HepG2 (cell line): ENCODE measurements around the gene ENTREP3. TPM values are rescaled to one million over a fixed set of nuclear protein-coding genes. Genes with fewer than 3 reads are reported as not detected.

Source experiments
- ASH2L ChIP-seq: fragments of 300-600, 200-600 bp; sonication (generic); IDR thresholded peaks from 2 replicates; pipeline ENCODE4 v1.7.0; 2017; ENCODE audit warnings: low read depth, mild to moderate bottlenecking, moderate library complexity, mixed read lengths, low read length; ENCODE audit not compliant: insufficient read length
- BORCS8-MEF2B ChIP-seq: sonication (generic); formaldehyde crosslinking; IDR thresholded peaks from 2 replicates; pipeline ENCODE4 v1.8.0; 2022; ENCODE audit warnings: mild to moderate bottlenecking, missing genetic modification reagents
- DNMT1 ChIP-seq: sonication (generic); formaldehyde crosslinking; IDR thresholded peaks from 2 replicates; pipeline ENCODE4 v1.5.1; 2020; ENCODE audit warnings: mild to moderate bottlenecking, missing genetic modification reagents
- EEA1 ChIP-seq: sonication (generic); formaldehyde crosslinking; IDR thresholded peaks from 2 replicates; pipeline ENCODE4 v1.5.1; 2020; ENCODE audit warnings: mild to moderate bottlenecking, missing genetic modification reagents, borderline replicate concordance
- EED ChIP-seq: sonication (generic); formaldehyde crosslinking; IDR thresholded peaks from 2 replicates; pipeline ENCODE4 v1.5.0; 2020; ENCODE audit warnings: mild to moderate bottlenecking, missing genetic modification reagents
- MTA1 ChIP-seq: sonication (generic); formaldehyde crosslinking; IDR thresholded peaks from 2 replicates; pipeline ENCODE4 v1.4.0; 2020; ENCODE audit warnings: missing genetic modification reagents, mild to moderate bottlenecking, borderline replicate concordance
- NR2C2 ChIP-seq: sonication (generic); formaldehyde crosslinking; IDR thresholded peaks from 2 replicates; pipeline ENCODE4 v1.4.0; 2020; ENCODE audit warnings: missing genetic modification reagents, mild to moderate bottlenecking, moderate library complexity, borderline replicate concordance
- NR2F2 ChIP-seq: IDR thresholded peaks from 2 replicates; pipeline ENCODE4 v1.6.1; 2012; ENCODE audit warnings: low read depth, inconsistent platforms, borderline replicate concordance
- RBM39 ChIP-seq: fragments of 200-400 bp; formaldehyde crosslinking; IDR thresholded peaks from one replicate; pipeline ENCODE4 v1.6.1; 2018; ENCODE audit warnings: antibody characterized with exemption, mild to moderate bottlenecking, low read depth, low read length; ENCODE audit not compliant: poor library complexity, severe bottlenecking
- WIZ ChIP-seq: sonication (generic); formaldehyde crosslinking; IDR thresholded peaks from 2 replicates; pipeline ENCODE4 v1.5.1; 2020; ENCODE audit warnings: mild to moderate bottlenecking, missing genetic modification reagents
- ZKSCAN8 ChIP-seq: IDR thresholded peaks from 2 replicates; pipeline ENCODE4 v1.6.1; 2016; ENCODE audit warnings: borderline replicate concordance, missing genetic modification reagents, missing compliant biosample characterization
- ZNF10 ChIP-seq: sonication (generic); formaldehyde crosslinking; IDR thresholded peaks from 2 replicates; pipeline ENCODE4 v1.4.0; 2020; ENCODE audit warnings: mild to moderate bottlenecking, low read depth, missing genetic modification reagents, borderline replicate concordance
- ZNF563 ChIP-seq: sonication (generic); formaldehyde crosslinking; IDR thresholded peaks from 2 replicates; pipeline ENCODE4 v1.8.0; 2022; ENCODE audit warnings: mild to moderate bottlenecking, moderate library complexity, missing genetic modification reagents
- polyA plus RNA-seq, 8 experiments: library from polyadenylated mRNA; depleted of rRNA in 3 of 8; stranded (reverse) in 7 of 8; unstranded in 1 of 8; fragments of >200 nt; fragmentation: Illumina TruSeq in 4 of 8; extraction: Trizol in 4 of 8; gene quantifications; 2 replicates each; pipeline versions ENCODE4 v1.2.1 to v1.2.3, GENCODE V29; 2011 to 2016; ENCODE audit warnings: low read depth in 4 of 8, missing spikeins in 1 of 8, mixed read lengths in 1 of 8; ENCODE audit not compliant: insufficient read depth in 1 of 8
- total RNA-seq, 5 experiments: library from RNA; depleted of rRNA; stranded (reverse); fragments of >200 nt; fragmentation: Illumina TruSeq; extraction: Trizol; gene quantifications; 2 replicates each; pipeline ENCODE4 v1.2.3, GENCODE V29; 2016; ENCODE audit warnings: low read depth in 1 of 5
- TF ChIP-seq, protein P1 (sequence below): IDR thresholded peaks from 2 replicates; pipeline ENCODE4 v1.6.1; 2016
- TF ChIP-seq, protein P2 (sequence below): sonication (generic); formaldehyde crosslinking; IDR thresholded peaks from 2 replicates; pipeline ENCODE4 v1.5.0; 2020; ENCODE audit warnings: mild to moderate bottlenecking, missing genetic modification reagents, moderate library complexity
- TF ChIP-seq, protein P3 (sequence below): sonication (generic); formaldehyde crosslinking; IDR thresholded peaks from 2 replicates; pipeline ENCODE4 v1.4.0; 2020; ENCODE audit warnings: missing genetic modification reagents, low read depth, mild to moderate bottlenecking, borderline replicate concordance
- TF ChIP-seq, protein P4 (sequence below), 2 experiments: sonication (generic) in 1 of 2; formaldehyde crosslinking in 1 of 2; IDR thresholded peaks; 2 replicates each; pipeline versions ENCODE4 v1.5.1 to v1.6.1; 2011 to 2020; ENCODE audit warnings: borderline replicate concordance in 1 of 2, low read depth in 1 of 2, low read length in 1 of 2, mild to moderate bottlenecking in 1 of 2, missing genetic modification reagents in 1 of 2, moderate library complexity in 1 of 2
- TF ChIP-seq, protein P5 (sequence below): sonication (generic); formaldehyde crosslinking; IDR thresholded peaks from 2 replicates; pipeline ENCODE4 v1.4.0; 2020; ENCODE audit warnings: missing genetic modification reagents, borderline replicate concordance

The ENTREP3 gene
- total and polyA plus RNA-seq, 2 of the 13 experiments (the other 11 are each of a cell fraction or from before 2014, with no cell fraction given), result 4.1 to 9.9 TPM

DNA sequence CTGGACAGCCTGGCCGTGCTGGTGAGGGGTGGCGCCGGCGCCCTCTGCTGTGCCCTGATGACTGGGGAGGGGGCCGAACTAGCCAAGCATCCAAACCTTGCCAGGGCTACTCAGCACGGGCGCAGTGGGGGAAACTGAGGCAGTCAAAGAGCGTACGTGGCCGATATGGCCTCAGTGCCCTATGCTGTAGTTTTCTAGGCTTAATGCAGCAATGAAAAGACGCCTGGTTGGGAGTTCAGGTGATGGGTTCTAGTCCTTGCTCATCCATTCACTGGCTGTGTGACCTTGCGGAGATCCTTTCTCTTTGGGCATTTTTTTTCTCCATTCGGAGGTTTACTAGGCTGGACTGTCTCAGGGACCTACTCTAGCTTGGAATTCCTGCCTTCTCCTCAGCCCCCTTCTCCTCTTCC is 46.0 kb downstream of the ENTREP3 start (continued):
- peak; percentile 44; the same call in 1 of the 2 replicates for TF ChIP-seq EEA1
- TF ChIP-seq, protein P1, sequence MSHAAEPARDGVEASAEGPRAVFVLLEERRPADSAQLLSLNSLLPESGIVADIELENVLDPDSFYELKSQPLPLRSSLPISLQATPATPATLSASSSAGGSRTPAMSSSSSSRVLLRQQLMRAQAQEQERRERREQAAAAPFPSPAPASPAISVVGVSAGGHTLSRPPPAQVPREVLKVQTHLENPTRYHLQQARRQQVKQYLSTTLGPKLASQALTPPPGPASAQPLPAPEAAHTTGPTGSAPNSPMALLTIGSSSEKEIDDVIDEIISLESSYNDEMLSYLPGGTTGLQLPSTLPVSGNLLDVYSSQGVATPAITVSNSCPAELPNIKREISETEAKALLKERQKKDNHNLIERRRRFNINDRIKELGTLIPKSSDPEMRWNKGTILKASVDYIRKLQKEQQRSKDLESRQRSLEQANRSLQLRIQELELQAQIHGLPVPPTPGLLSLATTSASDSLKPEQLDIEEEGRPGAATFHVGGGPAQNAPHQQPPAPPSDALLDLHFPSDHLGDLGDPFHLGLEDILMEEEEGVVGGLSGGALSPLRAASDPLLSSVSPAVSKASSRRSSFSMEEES (CRISPR knock-in tag), result no peak
- TF ChIP-seq BORCS8-MEF2B (CRISPR knock-in tag), result no peak
- 0 out of 2 replicates have a peak, but pooled peaks have one; percentile 1 for TF ChIP-seq EED (CRISPR knock-in tag)
- TF ChIP-seq, protein P2, sequence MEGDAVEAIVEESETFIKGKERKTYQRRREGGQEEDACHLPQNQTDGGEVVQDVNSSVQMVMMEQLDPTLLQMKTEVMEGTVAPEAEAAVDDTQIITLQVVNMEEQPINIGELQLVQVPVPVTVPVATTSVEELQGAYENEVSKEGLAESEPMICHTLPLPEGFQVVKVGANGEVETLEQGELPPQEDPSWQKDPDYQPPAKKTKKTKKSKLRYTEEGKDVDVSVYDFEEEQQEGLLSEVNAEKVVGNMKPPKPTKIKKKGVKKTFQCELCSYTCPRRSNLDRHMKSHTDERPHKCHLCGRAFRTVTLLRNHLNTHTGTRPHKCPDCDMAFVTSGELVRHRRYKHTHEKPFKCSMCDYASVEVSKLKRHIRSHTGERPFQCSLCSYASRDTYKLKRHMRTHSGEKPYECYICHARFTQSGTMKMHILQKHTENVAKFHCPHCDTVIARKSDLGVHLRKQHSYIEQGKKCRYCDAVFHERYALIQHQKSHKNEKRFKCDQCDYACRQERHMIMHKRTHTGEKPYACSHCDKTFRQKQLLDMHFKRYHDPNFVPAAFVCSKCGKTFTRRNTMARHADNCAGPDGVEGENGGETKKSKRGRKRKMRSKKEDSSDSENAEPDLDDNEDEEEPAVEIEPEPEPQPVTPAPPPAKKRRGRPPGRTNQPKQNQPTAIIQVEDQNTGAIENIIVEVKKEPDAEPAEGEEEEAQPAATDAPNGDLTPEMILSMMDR (CRISPR knock-in tag), result 0 out of 2 replicates have a peak, but pooled peaks have one; percentile 4
- TF ChIP-seq RBM39, result no peak
- TF ChIP-seq MTA1 (CRISPR knock-in tag), result no peak; the same call in 1 of the 2 replicates
- TF ChIP-seq, protein P3, sequence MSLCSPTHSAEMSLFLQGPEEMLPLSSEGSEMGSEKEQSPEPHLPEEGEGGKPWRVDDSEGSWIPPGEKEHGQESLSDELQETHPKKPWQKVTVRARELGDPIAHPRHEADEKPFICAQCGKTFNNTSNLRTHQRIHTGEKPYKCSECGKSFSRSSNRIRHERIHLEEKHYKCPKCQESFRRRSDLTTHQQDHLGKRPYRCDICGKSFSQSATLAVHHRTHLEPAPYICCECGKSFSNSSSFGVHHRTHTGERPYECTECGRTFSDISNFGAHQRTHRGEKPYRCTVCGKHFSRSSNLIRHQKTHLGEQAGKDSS (CRISPR knock-in tag), result 0 out of 2 replicates have a peak, but pooled peaks have one; percentile 53
- TF ChIP-seq ASH2L, result peak; percentile 78
- TF ChIP-seq ZNF563 (CRISPR knock-in tag), result peak; percentile 45; the same call in 1 of the 2 replicates
- no peak for TF ChIP-seq ZKSCAN8 (CRISPR knock-in tag)
- TF ChIP-seq, protein P4, sequence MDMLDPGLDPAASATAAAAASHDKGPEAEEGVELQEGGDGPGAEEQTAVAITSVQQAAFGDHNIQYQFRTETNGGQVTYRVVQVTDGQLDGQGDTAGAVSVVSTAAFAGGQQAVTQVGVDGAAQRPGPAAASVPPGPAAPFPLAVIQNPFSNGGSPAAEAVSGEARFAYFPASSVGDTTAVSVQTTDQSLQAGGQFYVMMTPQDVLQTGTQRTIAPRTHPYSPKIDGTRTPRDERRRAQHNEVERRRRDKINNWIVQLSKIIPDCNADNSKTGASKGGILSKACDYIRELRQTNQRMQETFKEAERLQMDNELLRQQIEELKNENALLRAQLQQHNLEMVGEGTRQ (IDR thresholded peaks at IDR 0.05; ENCODE audit: low read depth, low read length), result no peak
- TF ChIP-seq, protein P4 (CRISPR knock-in tag; IDR thresholded peaks at IDR 0.05; ENCODE audit: borderline replicate concordance), result no peak
- no peak for TF ChIP-seq DNMT1 (CRISPR knock-in tag)
- TF ChIP-seq ZNF10 (CRISPR knock-in tag), result no peak
- TF ChIP-seq, protein P5, sequence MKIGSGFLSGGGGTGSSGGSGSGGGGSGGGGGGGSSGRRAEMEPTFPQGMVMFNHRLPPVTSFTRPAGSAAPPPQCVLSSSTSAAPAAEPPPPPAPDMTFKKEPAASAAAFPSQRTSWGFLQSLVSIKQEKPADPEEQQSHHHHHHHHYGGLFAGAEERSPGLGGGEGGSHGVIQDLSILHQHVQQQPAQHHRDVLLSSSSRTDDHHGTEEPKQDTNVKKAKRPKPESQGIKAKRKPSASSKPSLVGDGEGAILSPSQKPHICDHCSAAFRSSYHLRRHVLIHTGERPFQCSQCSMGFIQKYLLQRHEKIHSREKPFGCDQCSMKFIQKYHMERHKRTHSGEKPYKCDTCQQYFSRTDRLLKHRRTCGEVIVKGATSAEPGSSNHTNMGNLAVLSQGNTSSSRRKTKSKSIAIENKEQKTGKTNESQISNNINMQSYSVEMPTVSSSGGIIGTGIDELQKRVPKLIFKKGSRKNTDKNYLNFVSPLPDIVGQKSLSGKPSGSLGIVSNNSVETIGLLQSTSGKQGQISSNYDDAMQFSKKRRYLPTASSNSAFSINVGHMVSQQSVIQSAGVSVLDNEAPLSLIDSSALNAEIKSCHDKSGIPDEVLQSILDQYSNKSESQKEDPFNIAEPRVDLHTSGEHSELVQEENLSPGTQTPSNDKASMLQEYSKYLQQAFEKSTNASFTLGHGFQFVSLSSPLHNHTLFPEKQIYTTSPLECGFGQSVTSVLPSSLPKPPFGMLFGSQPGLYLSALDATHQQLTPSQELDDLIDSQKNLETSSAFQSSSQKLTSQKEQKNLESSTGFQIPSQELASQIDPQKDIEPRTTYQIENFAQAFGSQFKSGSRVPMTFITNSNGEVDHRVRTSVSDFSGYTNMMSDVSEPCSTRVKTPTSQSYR (CRISPR knock-in tag), result no peak
- TF ChIP-seq NR2C2 (CRISPR knock-in tag), result peak; percentile 90
- TF ChIP-seq NR2F2, result peak; percentile 15; the same call in 1 of the 2 replicates
- TF ChIP-seq WIZ (CRISPR knock-in tag), result 0 out of 2 replicates have a peak, but pooled peaks have one; percentile 53
